ENCODE measurements around the gene CFB.

DNA sequence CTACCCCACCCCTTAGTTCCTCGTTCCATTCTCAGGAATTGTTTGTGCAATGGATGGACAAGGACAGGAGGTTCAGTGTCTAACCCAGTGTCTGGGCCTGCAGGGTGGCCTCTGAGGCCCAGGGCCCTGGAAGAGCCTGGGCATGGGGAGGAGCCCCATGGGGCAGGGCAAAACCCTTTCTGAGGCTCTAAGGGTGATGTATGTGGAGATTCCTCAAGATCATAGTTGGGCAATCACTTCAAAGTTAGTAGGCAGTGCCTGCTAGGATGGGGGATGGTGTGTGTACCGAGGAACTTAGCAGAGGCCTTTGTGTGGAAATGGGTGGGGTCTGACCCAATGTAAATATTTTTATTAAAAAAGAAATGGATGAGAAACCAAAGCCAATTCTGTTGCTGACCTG lies 25.1 kb upstream of the CFB start:
- TF ChIP-seq, protein P1, sequence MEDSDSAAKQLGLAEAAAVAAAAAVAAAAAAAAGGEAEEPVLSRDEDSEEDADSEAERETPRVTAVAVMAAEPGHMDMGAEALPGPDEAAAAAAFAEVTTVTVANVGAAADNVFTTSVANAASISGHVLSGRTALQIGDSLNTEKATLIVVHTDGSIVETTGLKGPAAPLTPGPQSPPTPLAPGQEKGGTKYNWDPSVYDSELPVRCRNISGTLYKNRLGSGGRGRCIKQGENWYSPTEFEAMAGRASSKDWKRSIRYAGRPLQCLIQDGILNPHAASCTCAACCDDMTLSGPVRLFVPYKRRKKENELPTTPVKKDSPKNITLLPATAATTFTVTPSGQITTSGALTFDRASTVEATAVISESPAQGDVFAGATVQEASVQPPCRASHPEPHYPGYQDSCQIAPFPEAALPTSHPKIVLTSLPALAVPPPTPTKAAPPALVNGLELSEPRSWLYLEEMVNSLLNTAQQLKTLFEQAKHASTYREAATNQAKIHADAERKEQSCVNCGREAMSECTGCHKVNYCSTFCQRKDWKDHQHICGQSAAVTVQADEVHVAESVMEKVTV (CRISPR knock-in tag; IDR thresholded peaks at IDR 0.05) = no peak
- TF ChIP-seq SRF (CRISPR knock-in tag; IDR thresholded peaks at IDR 0.05) (no peak), ZNF263 (CRISPR knock-in tag; IDR thresholded peaks at IDR 0.05; ENCODE audit: borderline replicate concordance) (no peak), ZNF507 (tag; conservative IDR thresholded peaks at IDR 0.05) (no peak), ZNF586 (CRISPR knock-in tag; conservative IDR thresholded peaks at IDR 0.05) (no peak), SMC3 (conservative IDR thresholded peaks at IDR 0.05; ENCODE audit: insufficient read depth, low read depth, low read length) (no peak), ZFP36 (IDR thresholded peaks at IDR 0.05; ENCODE audit: low read depth, low read length, partially characterized antibody) (no peak), CEBPB (tag; IDR thresholded peaks at IDR 0.05) (no peak), CREM (IDR thresholded peaks at IDR 0.05; ENCODE audit: low read depth) (no peak), SP1 (CRISPR knock-in tag; IDR thresholded peaks at IDR 0.05) (no peak)
- TF ChIP-seq, protein P2, sequence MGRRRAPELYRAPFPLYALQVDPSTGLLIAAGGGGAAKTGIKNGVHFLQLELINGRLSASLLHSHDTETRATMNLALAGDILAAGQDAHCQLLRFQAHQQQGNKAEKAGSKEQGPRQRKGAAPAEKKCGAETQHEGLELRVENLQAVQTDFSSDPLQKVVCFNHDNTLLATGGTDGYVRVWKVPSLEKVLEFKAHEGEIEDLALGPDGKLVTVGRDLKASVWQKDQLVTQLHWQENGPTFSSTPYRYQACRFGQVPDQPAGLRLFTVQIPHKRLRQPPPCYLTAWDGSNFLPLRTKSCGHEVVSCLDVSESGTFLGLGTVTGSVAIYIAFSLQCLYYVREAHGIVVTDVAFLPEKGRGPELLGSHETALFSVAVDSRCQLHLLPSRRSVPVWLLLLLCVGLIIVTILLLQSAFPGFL (CRISPR knock-in tag; IDR thresholded peaks at IDR 0.05) = no peak
- TF ChIP-seq, protein P3, sequence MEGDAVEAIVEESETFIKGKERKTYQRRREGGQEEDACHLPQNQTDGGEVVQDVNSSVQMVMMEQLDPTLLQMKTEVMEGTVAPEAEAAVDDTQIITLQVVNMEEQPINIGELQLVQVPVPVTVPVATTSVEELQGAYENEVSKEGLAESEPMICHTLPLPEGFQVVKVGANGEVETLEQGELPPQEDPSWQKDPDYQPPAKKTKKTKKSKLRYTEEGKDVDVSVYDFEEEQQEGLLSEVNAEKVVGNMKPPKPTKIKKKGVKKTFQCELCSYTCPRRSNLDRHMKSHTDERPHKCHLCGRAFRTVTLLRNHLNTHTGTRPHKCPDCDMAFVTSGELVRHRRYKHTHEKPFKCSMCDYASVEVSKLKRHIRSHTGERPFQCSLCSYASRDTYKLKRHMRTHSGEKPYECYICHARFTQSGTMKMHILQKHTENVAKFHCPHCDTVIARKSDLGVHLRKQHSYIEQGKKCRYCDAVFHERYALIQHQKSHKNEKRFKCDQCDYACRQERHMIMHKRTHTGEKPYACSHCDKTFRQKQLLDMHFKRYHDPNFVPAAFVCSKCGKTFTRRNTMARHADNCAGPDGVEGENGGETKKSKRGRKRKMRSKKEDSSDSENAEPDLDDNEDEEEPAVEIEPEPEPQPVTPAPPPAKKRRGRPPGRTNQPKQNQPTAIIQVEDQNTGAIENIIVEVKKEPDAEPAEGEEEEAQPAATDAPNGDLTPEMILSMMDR (IDR thresholded peaks at IDR 0.05 in 2 of 3, conservative IDR thresholded peaks at IDR 0.05 in 1 of 3; ENCODE audit: insufficient read depth in 2 of 3, low read depth in 1 of 3, low read length in 3 of 3) = no peak
- TF ChIP-seq, protein P4, sequence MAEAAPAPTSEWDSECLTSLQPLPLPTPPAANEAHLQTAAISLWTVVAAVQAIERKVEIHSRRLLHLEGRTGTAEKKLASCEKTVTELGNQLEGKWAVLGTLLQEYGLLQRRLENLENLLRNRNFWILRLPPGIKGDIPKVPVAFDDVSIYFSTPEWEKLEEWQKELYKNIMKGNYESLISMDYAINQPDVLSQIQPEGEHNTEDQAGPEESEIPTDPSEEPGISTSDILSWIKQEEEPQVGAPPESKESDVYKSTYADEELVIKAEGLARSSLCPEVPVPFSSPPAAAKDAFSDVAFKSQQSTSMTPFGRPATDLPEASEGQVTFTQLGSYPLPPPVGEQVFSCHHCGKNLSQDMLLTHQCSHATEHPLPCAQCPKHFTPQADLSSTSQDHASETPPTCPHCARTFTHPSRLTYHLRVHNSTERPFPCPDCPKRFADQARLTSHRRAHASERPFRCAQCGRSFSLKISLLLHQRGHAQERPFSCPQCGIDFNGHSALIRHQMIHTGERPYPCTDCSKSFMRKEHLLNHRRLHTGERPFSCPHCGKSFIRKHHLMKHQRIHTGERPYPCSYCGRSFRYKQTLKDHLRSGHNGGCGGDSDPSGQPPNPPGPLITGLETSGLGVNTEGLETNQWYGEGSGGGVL (CRISPR knock-in tag; IDR thresholded peaks at IDR 0.05) = no peak
- TF ChIP-seq, protein P5, sequence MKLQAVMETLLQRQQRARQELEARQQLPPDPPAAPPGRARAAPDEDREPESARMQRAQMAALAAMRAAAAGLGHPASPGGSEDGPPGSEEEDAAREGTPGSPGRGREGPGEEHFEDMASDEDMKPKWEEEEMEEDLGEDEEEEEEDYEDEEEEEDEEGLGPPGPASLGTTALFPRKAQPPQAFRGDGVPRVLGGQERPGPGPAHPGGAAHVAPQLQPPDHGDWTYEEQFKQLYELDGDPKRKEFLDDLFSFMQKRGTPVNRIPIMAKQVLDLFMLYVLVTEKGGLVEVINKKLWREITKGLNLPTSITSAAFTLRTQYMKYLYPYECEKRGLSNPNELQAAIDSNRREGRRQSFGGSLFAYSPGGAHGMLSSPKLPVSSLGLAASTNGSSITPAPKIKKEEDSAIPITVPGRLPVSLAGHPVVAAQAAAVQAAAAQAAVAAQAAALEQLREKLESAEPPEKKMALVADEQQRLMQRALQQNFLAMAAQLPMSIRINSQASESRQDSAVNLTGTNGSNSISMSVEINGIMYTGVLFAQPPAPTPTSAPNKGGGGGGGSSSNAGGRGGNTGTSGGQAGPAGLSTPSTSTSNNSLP (IDR thresholded peaks at IDR 0.05; ENCODE audit: borderline replicate concordance, low read depth, low read length) = no peak
